HG03521 (cell line): Measurements from ENCODE around the gene C5orf34.
A peak's percentile ranks its signal among the peaks of the same experiment; 100 is the strongest.
"Not testable (repeated sequence)": the region's sequence is repeated elsewhere in the genome, so short reads cannot be mapped to it uniquely, and the experiment has no call there.

Experiments
- ATAC-seq: cut with Tn5 transposase; IDR thresholded peaks from one replicate; pipeline ENCODE4 v1.9.1; 2021; ENCODE audit warnings: mild to moderate bottlenecking, moderate library complexity; ENCODE audit not compliant: unreplicated experiment

The C5orf34 gene, protein sequence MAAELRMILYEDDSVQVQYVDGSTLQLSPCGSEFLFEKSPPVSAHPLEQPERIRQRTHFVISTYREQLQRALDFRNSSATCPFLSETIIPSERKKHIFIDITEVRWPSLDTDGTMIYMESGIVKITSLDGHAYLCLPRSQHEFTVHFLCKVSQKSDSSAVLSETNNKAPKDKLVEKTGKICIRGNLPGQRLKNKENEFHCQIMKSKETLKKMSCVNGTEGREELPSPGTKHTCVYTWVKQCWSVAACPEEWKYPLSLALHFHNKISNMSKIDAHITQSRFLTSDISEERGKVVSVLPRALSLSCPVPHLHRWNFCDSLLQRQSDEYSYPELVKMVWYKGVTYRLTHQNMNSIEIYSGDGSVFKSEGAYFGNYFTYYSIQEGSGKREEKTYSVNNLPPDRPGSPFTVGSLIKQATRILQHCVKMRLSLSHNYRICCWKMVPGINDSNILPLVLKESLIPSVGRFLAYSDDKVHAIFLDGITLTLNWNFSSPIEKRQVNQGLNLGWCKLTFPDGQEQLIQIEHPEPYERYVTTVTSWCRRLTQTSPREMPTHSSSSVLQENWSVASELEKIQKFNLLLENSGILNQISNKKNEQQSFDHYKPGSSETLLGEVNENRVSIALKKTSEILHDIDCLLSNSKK

DNA sequence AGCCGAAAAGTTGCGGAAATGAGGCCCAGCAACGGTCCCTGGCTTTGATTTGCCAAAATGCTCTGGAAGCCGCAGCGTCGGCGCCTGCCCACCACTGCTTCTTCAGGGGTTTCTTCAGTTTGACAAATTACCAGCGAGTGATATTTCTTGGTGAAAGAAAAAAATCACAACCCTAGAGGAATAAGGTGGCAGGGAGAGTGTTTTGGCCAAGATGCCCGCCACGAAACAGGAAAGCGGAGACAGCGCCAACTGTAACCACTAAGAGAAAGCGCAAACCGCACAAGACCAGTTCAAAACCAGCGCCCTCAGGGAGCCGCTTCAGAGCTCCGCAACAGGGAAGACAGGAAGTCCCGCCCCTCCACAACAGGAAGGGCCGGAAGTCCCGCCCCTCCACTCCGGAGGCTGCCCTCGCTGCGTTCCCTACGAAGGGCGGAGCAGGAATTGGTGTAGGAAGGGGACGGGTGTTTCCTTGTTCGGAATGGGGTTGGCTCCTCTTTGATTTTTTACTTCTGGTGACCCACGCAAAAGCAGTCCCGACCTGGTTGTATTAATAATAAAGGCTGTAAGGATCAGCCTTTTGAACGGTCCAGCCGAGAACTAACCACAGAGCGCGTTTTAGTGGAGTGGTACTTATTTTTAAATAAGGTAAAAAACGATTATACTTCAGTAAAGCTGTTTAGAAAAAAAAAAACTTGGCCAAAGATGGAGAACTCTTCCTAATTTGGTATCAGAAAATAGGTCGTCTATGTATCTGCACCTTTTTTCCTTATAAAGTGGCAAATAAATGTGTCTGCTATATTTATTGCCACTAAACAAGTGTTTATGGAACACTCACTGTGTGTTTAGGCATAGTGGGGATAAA is at the start of gene C5orf34:
C5orf34 (minus strand) TSS at position 333 of the 862 bp plus-strand sequence. CDS start 5,809 bp downstream, outside the sequence.
- peak; percentile 98 for ATAC-seq

DNA sequence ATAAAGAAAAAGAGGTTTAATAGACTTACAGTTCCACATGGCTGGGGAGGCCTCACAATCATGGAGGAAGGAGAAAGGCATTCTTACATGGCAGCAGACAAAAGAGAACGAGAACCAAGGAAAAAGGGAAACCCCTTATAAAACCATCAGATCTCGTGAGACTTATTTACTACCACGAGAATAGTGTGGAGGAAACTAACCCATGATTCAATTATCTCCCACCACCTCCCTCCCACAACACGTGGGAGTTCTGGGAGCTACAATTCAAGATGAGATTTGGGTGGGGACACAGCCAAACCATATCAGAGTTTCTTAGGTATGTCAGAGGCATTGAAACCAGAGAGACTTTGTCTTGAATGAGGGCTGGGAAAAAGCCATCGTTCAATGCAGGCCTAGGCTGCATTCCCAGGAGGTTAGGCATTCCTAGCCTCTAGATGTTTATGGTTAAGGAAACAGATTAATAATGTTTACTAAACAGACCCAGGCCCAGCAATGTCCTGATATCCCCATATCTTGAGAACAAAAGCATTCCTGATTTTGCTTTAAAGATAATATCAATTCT is 49.4 kb upstream of the C5orf34 start:
- ATAC-seq = no peak

DNA sequence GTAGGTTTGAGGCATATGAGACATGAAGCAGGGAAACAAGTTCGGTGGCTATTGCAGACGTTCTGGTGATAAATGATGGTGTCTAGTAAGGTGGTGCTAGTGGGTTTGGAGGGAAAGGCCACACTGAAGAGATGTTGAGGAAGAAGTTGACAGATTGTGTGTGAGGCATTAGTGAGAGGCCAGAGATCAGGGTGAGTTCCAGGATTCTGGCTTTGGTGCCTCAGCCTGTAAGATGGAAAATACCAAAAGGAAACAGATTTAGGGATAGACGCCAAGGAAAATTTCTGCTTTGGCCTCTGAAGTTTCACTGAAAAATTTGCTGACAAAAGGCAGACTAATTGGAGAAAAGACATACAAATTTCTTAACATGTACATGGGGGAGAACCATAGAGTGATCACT is 48.4 kb upstream of the C5orf34 start:
- no peak for ATAC-seq

DNA sequence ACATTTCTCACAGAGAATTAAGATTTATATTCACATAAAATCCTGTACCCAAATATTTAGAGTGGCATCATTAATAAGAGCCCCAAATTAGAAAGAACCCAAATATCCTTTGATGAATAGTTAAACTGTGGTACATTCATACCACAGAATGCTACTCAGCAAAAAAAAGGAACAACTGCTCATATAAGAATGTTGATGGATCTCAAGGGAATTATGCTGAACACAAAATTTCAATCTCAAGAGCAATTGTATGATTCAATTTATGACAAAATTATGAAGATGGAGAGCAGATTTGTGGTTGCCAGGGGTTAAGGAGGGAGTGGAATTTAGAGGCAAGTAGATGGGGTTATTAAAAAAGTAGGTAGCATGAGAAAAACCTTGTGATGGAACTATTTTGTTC is 46.4 kb upstream of the C5orf34 start:
- no peak for ATAC-seq

DNA sequence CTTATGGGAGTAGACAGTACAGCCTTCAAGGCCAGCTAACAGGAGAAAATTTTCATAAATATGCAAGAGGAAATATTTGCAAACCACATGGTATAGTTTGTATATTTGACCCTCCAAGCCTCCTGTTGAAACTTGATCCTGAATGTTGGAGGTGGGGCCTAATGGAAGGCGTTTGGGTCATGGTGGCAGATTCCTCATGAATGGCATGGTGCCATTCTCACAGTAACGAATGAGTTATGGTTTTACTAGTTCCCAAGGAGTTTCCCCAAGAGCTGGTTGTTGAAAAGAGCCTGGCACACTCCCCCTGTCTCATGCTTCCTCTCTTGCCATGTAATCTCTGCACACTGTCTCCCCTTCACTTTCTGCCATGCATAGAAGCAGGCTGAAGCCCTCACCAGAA is 45.2 kb upstream of the C5orf34 start:
- ATAC-seq = no peak

DNA sequence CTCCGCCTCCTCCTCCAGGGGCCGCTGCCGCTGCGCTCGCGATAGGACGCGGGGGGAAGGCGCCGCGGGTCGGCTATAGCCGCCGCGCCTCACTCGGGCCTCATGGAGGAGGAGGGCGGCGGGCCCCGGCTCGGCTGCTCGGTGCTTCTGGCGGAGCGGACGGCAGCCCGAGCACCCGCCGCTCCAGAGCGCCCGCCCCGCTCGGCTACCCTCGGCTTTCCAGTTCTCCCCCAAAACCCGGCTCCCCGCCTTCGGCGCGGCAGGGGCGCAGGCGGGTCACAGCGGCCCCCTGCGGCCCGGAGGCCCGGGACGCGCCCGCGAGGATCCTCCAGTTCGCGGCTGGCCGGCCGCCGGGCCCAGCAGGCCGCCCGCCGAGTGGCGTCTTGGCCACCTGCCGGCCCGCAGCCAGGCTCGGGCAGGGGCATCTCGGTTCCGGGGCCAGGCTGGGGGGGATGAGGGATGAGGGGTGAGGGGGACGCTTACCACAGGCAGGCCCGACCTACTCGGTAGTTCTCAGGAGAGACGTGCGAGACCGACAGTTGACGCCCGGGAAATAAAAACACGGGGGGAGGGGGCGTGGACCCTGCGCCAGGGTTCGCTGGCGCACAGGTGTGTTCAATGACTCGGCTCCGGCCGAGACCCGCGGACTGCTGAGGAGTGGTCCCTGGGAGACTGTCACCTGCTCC is 42.1 kb upstream of the C5orf34 start, which contains the start of gene PAIP1:
PAIP1 (minus strand) TSS at position 221 of the 686 bp plus-strand sequence. CDS start 231 bp downstream, outside the sequence.
- peak; percentile 72 for ATAC-seq

DNA sequence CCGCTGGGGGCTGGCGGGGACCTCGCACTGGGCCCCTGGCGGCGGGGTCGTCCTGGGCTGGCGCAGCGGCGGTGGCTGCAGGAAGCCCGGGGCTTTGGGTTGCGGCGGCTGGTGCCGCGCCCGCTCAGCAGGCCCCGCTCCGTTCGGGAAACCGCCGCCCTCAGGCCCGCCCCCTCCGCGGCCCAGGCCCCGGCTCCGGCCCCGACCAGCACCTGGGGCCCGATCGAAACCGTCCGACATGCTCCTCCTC is 41.6 kb upstream of the C5orf34 start:
- peak; percentile 92 for ATAC-seq

DNA sequence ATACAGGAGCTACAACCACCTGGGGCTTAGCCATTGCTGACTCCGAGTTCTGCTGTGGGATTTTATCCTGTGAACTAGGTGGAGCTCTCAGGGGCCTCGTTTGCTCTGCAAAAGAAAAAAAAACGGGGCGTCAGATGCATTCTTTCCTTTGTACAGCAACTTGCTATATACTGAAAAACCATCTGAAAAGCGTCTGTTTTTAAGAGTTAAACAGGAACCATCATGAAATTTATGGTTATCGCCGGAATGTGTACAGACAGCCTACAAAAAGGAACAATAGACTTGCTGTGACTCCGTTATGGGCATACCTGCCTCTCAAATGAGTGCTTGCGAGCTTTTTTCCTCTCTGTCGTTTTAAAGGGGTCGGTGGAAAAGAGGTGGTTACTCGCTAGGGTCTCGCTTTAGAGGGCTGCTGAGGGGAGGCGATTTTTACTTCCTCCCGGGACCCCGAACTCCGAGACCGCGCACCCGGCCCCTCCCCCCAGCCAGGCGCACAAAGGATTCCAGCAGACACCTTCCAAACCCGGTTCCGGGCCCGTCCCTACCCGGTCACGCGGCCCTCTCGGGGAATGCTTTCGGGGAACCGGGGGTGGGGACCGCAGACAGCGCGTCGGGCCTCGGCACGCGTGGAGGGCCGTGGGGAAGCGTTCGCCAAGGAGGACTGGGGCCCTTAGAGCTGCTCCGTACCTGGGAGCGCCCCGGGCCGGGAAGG is 41.1 kb upstream of the C5orf34 start:
- peak; percentile 12 for ATAC-seq

DNA sequence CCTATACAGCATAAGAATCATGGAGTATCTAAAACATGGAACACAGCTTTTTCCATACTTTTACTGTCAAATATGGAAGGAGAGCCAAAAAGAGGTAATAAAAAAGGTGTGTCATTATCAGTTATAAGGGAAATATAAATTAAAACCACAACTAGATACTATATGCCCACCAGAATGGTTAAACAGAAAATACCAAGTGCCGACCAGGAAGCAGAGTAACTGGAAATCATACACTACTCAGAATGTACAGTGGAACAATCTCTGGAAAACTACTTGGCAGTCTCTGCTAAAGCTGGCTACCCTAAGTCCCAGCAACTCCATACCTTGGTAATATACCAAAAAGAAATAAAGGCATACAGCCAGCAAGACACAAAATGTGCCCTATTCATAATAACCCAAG is 39.5 kb upstream of the C5orf34 start:
- no peak for ATAC-seq

DNA sequence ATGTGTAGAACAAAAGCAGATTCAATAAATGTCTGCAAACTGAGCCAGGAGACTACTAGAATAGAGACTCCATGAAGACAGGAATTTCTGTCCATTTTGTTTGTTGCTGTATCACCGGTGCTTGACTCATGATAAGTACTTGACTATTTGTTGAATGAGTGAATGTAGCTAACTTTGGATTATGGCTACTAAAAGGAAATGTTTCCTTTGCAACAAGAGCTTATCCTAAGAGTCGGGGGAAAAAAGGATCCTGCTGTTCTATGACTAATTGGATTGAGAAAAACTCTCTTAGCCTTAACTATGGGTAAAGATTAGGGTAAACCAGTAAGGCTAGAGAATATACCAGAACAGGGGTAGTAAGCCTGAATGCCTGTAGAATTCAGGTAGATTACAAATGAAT is 38.4 kb upstream of the C5orf34 start:
- no peak for ATAC-seq

DNA sequence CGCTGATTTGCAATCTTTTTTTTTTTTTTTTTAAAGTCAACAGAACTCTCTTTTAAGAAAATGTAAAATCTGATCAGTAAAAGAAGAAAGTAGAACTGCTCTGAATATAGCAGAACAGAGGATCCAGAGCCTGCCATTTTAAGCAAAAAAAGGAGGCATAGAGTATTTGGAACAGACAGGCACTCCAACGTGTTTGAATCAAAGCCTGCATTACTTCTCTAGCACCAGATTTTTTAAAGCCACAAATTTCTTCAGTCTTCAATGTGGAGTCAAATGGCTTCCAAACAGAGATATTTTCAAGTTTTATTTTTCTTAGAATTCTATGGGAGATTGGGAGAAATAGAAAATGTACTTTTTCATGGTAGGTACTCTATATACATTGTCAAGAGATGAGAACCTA is 36.8 kb upstream of the C5orf34 start:
- ATAC-seq = no peak

DNA sequence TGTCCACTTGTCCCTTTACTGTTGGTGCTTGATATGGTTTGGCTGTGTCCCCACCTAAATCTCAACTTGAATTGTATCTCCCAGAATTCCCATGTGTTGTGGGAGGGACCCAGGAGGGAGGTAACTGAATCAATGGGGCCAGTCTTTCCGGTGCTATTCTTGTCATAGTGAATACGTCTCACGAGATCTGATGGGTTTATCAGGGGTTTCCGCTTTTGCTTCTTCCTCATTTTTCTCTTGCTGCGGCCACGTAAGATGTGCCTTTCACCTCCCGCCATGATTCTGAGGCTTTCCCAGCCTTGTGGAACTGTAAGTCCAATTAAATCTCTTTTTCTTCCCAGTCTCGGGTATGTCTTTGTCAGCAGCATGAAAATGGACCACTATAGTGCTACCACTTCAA is 34.3 kb upstream of the C5orf34 start:
- not testable (repeated sequence) for ATAC-seq

DNA sequence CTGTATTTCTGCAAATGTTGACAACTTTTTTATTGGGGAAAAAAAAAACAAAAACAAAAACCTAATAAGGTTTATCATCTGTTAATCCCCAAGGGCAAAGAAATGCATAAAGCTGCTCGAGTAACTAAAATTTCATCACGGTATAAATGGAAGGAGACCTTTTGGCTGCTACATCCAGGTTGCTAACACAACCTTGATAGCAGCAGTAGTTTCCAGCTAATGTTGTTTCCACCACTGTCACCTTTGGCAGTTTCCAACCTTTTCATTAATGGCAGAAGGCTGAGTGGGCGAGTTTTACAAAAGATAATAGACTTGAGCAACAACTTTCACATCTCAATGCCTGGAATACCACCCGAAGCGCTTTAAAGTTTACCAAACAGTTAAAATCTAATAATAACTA is 33.4 kb upstream of the C5orf34 start:
- ATAC-seq = no peak

DNA sequence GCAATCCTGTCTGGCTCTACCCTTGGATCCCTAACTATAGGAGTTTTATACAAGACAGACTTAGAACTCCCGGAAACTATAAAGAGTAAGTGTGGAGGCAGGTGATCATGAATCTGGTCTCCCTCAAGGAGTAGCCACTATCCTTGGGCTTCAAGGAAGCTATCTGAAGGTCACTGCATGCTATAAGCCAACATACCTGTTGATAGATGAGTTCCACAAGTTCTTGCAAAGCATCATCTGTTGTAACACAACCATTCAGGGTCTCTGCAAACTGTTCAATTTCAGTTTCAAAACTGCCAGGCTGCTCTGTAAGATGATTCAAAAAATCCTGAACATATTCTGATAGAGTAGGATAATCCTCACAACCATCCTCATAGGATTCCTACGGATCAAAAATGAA is 32.6 kb upstream of the C5orf34 start:
- ATAC-seq = no peak

DNA sequence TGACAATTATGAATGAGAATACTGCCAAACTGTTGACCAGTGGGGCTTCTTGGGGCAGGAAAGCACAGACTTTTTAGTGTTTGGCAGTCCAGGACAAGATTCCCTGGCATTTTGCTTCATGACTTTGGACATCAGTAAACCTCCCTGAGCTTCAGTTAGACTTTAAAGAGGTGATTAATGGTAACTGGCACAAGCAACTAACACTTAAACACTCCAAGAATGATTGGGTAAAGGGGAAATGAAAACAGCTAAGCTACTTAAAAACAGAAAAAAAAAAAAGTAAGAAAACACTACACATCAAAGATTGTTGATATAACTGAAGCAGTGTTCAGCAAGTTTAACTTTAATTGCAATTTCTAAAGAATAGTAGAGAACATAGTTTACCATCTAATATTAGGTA is 28.5 kb upstream of the C5orf34 start:
- no peak for ATAC-seq

DNA sequence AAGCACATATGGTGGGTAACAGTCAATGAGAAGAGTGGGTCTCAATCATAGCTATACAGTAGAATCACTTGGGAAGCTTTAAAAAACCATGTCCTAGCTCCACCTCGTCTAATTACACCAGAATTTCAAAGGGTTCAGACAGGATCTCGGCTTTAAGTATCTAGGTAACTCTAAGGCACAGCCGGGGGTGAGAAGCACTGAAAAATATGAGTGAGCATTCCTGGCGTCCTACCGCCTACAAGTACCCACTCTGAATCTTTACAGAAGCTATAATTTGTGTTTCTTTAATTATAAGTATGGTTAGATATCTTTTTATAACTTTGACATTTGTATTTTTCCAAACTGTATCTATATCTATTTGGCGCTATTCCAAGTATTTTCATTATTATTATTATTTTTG is 25.8 kb upstream of the C5orf34 start:
- ATAC-seq = no peak

DNA sequence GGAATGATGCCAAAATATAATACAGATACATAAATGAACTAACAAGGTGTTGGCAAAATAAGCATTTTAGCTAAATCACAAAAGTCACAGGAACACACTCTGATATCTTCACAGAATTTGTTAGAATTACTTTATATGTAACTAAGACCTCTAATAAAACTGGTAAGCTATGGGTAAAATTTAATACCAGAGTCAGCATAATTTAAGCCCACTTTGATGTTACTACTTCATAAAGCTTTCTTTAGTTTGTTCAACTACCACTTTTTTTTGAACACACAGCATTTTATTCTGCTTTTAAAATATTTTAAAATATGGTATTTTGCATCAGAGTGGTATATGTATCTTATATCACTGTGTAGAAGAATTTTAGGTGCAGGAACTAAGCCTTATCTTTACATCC is 22.0 kb upstream of the C5orf34 start:
- ATAC-seq = no peak

DNA sequence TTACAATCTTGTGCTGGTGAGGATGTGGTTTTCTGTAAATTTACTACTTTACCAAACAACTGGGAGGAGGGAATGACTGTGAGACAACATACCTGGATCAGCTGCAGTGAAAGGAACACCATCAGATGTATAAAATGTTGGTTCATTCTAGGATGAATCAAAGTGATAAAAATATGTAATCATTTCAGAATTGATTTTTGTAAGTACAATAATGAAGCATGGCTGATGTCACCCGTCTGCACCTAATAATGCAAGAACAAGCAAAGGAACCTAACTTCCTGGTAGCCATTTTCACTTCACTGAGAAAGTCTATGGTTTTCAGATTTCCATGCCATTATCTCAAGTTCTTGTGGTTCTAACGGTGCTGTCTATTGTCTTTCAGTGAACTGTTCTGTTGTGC is 18.7 kb upstream of the C5orf34 start:
- ATAC-seq = no peak

DNA sequence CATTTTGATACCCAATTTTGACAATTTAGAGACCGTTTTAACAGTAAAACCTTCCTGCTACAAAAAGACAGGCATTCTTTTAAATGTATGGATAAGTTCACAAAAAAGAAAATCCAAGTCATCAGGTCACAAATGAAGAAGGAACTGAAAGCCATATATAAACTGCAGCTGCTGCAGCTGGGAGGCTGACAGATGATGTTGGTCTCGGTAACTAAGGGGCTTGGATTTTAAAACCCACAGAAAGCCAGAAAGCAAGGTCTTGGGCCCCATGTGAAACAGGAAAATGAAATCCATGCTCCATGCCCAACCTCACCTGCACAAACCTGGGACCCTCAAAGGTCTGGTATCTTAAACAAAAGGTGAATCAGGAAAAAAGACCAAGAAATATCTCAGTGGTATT is 15.7 kb upstream of the C5orf34 start:
- no peak for ATAC-seq

DNA sequence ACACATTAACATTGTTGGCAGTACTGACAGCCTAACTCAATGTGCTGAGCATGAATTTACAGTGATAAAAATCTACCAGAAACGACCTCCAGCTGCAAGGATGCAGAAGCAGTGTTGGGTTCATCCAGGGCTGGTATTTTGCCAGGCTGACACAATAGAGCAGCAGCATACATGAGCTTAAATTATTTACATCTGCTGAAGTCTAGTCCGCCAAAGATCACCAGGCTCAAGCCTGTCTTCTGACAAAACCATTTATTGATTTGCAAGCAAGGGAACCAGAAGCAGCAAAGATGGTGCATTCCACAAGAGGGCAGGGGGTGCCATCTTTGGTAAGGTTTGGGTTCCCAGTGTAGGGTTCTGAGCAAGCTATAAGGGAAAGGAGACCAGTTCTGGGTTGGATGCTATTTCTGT is 8.7 kb upstream of the C5orf34 start:
- no peak for ATAC-seq
